Esophagus muscularis mucosa (tissue), 3 donors: ENCODE measurements around the gene MYZAP.

Source experiments
- POLR2A ChIP-seq: fragments of 450-650 bp; IDR thresholded peaks from one replicate; pipeline ENCODE4 v1.6.1; 2017; ENCODE audit warnings: antibody characterized with exemption, moderate library complexity, mild to moderate bottlenecking, low read depth
- TF ChIP-seq, protein P1 (sequence below), 3 experiments: fragments of 200-600 bp in 2 of 3; fragments of 450-650 bp in 1 of 3; sonication (generic) in 2 of 3; IDR thresholded peaks; one replicate each; pipeline ENCODE4 v1.5.1; 2017 to 2019; ENCODE audit warnings: antibody characterized with exemption in 3 of 3, mild to moderate bottlenecking in 2 of 3, moderate library complexity in 1 of 3

DNA sequence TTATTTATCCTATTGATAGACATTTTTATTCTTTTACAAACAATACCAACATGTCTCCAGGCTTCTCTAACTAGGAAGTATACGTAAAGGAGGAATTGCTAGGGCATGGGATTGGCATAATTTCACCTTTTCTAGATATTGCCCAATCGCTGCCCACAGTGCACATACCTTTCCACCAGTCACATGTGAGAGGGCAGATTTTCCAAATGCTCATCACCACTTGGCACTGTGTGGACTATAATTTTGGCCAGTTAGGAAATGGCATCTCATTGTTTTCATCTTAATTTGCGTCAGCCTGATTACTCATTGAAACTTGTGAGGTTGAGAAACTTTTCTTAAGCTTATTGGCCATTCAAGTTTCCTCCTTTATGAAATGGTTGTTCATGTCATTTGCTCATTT, 57.4 kb downstream of the MYZAP start:
- TF ChIP-seq POLR2A, result no peak
- TF ChIP-seq, protein P1, sequence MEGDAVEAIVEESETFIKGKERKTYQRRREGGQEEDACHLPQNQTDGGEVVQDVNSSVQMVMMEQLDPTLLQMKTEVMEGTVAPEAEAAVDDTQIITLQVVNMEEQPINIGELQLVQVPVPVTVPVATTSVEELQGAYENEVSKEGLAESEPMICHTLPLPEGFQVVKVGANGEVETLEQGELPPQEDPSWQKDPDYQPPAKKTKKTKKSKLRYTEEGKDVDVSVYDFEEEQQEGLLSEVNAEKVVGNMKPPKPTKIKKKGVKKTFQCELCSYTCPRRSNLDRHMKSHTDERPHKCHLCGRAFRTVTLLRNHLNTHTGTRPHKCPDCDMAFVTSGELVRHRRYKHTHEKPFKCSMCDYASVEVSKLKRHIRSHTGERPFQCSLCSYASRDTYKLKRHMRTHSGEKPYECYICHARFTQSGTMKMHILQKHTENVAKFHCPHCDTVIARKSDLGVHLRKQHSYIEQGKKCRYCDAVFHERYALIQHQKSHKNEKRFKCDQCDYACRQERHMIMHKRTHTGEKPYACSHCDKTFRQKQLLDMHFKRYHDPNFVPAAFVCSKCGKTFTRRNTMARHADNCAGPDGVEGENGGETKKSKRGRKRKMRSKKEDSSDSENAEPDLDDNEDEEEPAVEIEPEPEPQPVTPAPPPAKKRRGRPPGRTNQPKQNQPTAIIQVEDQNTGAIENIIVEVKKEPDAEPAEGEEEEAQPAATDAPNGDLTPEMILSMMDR (IDR thresholded peaks at IDR 0.05), result no peak
